Measurements from ENCODE around the gene PALS2.

DNA sequence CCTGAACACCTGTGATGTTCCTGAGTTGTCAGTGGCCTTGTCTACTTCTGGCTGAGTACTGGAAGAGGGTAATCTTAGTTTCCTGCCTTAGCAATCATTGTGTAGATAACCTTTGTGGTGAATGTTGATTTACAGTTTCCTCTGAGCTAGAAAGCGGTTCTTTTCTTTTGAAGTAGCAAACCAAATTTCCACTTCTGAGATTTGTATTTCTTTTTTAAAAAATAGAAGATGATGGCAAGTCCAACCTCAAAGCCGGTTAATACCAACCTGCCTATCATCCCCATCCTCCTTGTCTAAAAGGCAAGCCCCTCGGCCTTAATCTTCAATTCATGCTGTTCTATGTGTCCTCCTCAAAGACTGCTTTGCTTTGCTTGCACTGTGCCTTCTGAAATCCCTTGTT lies 12.5 kb upstream of the PALS2 start:
- TF ChIP-seq POLR2AphosphoS5 (IDR thresholded peaks at IDR 0.05; ENCODE audit: low read depth, low read length), result no peak
- TF ChIP-seq, protein P1, sequence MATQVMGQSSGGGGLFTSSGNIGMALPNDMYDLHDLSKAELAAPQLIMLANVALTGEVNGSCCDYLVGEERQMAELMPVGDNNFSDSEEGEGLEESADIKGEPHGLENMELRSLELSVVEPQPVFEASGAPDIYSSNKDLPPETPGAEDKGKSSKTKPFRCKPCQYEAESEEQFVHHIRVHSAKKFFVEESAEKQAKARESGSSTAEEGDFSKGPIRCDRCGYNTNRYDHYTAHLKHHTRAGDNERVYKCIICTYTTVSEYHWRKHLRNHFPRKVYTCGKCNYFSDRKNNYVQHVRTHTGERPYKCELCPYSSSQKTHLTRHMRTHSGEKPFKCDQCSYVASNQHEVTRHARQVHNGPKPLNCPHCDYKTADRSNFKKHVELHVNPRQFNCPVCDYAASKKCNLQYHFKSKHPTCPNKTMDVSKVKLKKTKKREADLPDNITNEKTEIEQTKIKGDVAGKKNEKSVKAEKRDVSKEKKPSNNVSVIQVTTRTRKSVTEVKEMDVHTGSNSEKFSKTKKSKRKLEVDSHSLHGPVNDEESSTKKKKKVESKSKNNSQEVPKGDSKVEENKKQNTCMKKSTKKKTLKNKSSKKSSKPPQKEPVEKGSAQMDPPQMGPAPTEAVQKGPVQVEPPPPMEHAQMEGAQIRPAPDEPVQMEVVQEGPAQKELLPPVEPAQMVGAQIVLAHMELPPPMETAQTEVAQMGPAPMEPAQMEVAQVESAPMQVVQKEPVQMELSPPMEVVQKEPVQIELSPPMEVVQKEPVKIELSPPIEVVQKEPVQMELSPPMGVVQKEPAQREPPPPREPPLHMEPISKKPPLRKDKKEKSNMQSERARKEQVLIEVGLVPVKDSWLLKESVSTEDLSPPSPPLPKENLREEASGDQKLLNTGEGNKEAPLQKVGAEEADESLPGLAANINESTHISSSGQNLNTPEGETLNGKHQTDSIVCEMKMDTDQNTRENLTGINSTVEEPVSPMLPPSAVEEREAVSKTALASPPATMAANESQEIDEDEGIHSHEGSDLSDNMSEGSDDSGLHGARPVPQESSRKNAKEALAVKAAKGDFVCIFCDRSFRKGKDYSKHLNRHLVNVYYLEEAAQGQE (IDR thresholded peaks at IDR 0.05; ENCODE audit: insufficient read depth in 1 of 2, low read depth in 2 of 2, low read length in 2 of 2), result no peak
